Stimulated activated CD4-positive, alpha-beta T cell treated with anti-CD3 and anti-CD28 coated beads, TNF-alpha, amount 100 ng/mL, for 48 hours (primary cell): Measurements from ENCODE around the gene CACNA1C.
"Not testable (repeated sequence)": the region's sequence is repeated elsewhere in the genome, so short reads cannot be mapped to it uniquely, and the experiment has no call there.

Source experiments
- DNase-seq, 3 donors: peaks; one replicate each; pipeline ENCODE4 v3.0.0-alpha.2; 2020; ENCODE audit warnings: low read depth in 3 of 3

CACNA1C gene

DNA sequence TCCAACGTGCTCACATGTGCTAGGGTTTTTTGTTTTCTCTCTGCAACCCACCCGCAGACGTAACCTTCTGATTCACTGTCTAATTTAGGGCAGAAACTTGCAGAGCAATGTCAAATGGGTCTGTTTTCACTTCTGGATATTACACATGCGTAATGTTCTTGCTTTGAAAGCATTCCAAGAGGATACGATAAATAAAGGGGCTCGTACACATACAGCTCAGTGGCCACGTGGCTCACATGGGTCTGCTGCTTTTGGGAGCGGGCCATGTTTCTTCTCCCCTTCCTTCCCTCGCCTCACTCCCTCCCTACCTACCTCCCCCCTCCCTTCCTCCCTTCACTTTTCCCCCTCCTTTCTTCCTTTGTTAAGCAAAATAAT, 23.4 kb downstream of the CACNA1C start:
- no peak for DNase-seq

DNA sequence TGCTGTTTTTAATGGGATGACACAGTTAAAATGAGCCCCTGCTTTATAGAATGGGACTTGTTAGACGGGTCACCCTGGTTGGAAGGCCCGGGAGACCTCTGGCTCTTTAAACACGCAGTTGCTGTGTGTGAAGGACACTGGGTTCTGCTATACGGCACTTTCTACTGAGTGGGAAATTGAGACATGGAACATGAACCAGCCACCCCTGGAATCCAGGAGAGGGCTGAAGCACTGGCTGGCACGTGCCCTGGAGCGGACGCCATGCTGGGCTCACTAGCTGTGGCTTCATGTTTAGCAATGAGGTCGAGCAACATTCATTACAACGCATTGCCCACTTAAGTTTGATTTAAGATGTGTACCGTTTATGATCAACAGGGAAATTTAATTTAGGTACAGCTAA, 23.9 kb downstream of the CACNA1C start:
- DNase-seq: no peak

DNA sequence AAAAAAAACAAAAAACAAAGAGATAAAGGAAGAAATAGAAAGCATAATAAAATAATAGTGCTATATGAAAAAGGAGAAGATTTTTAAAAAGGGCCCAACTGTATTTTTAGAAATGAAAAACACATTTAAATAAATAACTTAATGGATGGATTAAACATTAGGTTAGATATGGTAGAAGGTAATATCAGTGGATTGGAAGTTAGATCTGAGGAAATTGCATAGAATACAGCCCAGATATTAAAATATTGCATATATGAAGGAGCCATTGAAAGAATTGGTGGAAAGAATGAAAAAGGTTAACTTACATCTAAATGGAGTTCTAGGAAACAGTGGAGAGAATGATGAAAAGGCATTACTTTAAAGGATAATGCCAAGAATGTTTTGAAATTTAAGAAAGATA, 27.8 kb downstream of the CACNA1C start:
- DNase-seq: no peak

DNA sequence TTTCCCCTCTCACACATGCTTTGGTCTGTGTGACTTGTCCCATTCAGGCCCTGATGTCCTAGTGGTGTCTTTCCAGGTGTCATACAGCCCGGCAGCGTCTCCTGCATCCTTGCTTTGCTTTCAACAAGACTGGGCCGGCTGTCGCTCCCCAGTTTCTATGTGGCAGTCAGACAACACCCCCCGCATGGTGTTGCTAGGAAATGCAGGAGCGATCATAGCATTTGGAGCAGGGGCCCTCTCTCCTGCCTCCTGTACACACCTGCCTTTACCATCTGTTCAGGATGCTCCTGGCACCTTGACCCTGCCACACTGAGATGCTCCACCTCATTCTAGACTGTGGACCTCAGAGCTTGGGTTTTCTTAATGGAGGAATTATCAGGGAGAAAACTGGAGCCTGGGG, 29.5 kb downstream of the CACNA1C start:
- no peak for DNase-seq

DNA sequence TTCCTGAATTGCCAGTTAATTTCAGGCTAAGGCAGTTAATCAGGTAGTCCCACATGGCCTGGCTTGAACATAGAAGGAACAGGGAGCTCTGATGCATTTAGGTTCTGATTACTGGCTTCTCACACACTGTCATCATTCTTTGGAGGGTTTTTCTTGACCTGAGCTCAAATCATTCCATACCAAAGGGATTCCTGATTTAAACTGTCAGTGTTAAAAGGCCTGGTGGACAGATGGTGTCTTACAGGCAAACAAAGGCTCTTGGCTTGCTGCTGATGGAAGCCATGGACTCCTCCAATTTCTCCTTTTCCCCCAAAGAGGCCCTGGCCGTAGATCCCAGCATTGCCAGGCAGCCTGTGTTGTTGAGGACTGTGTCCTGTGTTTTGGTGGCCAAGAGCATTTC, 30.2 kb downstream of the CACNA1C start:
- no peak for DNase-seq

DNA sequence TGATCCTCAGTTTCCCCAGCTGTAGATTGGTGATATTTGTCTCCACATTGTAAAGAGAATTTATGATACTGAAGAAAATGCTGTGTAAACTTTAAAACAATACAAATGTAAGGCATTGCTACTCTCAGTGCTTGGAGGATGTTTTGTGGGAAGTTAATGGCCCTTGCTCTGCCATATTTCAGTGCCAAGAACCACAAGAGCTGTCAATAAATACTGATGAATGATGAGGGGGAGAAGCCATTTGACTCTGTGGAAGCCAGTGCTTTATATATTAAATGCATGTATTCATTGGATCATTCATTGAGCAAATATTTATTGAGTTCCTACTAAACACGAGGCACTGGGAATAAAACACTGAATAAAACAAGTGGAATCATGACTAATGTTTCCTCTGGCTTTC, 30.8 kb downstream of the CACNA1C start:
- DNase-seq: no peak

DNA sequence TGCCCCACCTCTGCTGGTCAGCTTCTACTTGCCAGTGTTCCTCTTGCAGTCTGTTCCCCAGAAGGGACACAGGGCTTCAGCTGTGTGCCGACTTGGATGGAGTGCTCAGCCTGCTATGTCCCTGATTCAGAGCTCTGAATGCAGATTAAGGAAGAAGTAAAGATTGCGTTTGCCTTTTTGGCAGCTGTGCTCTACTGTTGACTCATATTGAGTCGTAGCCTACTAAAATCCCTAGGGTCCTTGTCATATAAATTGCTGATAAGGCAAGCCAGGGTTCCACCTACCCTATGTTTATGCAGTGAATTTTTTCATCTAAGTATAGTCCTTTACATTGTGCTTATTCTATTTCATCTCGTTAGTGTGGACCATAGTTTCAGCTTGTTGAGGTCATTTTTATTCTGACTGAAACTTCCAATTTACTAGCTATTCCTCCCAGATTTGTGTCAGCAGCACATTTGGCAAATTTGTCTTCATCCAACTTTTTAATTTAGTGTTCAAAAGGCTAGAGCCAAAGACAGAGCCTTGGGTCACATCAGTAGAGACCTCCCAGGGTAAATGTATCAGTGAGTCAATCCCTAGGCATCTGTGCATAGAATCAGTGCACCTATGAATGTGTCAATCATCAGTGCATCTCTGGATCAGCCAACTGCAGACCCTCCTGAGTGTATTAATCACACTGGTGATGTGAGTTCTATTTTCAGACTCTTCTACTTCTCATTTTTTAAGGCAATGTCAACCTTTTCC, 31.9 kb downstream of the CACNA1C start:
- no peak for DNase-seq

DNA sequence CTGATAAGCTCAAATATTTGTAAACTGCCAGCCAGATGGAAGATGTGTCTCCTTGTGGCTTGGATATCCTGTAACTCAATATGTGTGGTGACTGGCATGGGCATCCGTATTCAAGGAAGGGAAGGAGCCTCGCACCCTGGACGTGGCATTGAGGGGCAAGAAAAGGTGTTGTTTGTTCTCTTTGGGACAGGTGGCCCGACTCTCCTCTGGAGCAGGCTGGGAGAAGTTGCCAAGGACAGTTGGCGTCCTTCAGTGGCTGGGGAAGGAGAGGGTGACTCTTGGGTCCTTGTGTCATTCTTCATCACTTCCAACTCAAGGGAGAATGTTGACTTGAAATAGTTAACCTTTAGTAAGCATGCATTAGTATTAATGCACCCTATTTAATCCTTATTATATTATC, 39.6 kb downstream of the CACNA1C start:
- DNase-seq: no peak

DNA sequence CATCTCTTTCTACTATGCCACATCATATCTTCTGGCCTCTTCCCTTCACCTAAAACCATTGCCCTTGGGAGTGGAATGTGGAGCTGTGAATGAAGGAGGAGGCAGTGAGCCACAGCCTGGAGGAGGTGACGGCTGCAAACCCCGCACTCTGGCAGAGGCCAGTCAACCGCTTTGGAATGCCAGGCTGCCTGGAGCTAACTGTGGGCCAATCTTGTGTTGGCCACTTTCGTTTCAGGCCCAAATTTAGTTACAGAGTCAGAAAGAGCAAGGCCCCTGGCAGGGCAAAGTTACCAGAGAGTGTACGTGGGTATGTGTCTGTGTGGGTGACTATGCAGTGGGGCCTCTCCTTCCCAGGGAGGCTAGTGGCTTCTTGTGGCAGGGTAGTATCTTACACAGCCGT, 40.1 kb downstream of the CACNA1C start:
- DNase-seq: no peak

DNA sequence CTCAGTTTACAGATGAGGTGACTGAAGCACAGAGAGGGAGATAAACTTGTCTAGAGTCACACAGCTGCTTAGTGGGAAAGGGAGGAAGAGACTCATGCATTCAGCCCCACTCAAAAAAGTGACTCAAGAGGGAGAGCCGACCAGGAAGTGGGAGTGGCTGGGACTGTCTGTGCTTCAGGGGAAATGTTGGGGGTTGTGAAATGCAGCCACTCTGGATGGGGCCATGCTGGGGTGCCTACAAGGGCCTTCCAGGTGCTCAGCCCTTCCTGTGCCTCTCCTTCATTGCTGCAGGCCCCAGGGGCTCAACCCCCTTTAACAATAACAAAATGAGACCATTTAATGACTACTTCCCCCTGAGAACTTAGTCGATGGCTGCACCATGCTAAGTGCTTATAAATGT, 41.8 kb downstream of the CACNA1C start:
- no peak for DNase-seq

DNA sequence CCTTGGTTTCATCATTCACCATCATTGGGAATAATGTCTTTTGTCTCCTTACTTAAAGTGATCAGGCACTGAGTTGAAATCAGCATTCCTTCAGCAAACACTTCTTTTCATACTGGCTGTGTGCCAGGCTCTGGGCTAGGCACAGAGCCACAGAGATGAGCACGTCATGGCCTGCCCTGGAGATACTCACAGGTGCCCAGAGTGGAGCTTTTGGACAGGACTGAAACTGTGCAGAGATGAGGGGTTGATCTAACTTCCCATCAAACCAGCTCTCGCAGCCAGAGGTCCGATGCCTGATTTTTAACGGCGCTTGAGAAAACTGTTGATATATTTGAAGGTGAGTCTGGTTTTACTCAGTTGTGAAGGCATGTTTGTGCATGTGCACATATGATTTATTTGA, 43.1 kb downstream of the CACNA1C start:
- no peak for DNase-seq

DNA sequence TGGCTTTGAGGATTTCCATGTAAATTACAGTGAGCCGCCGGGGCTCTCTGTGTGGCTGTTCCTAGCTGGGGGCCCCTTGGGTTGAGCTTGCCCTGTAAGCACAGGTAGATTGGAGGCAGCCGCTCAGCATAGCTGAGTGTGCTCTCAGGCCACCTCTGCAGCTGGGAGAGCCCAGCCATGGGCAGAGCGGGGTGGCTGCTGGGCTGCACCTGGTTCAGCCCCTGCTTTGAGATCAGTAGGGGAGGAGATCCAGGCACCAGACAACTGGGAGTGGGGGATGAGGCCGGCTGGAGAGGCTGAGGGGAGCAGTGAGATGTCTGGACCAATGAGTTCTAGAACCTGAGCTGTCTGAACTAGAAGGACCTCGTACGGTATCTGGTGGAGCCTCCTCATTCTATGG, 44.8 kb downstream of the CACNA1C start:
- no peak for DNase-seq

DNA sequence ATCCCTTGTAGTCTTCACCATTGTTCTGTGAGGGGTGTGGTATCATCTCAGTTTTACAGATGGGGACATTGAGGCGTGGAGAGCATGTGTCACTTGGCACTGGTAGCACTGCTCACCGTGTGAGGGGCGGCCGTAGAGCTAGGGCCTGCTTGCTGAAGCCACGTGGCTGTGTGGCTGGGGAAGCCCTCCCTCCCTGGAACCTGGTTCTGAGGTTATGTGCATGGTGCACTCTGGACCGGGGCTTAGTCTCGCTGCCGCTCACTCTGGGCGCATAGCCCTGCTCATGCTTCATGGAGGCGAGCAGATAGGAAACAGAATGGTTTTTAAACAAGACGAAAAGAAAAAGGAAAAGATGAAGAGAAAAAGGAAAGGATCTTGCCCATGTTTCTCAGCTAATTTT, 46.1 kb downstream of the CACNA1C start:
- no peak for DNase-seq

DNA sequence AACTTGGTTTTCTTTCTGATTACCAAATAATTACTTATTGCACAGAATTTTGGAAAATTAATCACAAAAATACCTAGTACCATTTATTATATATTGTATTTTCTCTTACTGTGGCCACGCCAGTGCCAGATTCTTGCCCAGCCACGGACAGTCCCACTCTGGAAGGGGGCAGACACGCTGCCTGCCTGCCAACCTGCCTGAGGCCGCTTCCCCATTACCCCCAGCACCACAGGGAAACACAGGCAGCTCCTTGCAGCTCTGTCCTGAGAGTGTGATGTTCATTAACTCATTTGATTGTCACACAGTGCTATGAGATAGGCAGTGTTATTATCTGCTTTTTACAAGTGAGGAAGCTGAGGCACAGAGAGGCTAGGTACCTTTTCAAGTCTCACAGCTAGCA, 46.8 kb downstream of the CACNA1C start:
- DNase-seq: no peak

DNA sequence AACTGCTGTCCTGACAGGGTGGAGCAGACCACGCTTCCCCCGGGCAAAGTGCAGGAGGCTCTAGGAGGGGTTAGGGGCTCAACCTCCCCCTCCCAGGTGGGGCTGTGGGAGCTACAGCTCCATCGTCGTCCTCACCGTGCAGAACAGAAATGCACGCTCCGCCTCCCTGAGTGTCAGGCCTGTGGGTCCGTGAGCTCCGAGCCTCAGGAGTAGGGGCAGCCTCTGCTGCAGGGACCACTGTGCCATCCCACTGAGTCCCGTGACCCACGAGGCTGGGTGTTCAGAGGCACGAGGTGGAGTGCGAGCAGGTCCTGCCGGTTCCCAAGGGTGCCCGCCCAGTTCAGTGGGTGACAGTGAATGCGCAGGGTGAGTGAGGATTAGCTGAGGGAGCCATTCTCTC, 48.6 kb downstream of the CACNA1C start:
- no peak for DNase-seq

DNA sequence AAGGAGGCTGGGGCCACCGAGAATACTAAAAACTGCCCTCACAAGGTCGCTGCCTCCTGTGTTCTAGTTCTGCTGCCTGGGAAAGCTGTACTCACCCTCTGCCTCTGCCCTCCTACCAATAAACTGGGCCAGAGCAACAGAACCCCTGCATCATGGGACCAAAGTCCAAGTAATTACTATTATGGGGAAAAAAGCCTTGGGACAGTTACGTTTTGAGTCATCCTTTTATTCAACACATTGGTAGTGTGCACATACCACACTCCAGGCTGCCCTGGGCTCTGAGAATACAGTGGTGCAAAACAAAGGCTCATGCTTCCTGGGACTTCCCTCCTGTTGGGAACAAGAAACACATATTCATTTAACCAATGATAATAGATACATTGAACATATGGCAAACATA, 49.0 kb downstream of the CACNA1C start:
- no peak for DNase-seq

DNA sequence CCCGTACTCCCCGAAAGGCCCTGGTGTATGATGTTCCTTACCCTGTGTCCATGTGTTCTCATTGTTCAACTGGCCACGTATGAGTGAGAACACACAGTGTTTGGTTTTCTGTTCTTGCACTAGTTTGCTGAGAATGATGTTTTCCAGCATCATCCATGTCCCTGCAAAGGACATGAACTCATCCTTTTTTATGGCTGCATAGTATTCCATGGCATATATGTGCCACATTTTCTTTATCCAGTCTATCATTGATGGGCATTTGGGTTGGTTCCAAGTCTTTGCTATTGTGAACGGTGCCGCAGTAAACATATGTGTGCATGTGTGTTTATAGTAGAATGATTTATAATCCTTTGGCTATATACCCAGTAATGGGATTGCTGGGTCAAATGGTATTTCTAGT, 49.9 kb downstream of the CACNA1C start:
- not testable (repeated sequence) for DNase-seq

DNA sequence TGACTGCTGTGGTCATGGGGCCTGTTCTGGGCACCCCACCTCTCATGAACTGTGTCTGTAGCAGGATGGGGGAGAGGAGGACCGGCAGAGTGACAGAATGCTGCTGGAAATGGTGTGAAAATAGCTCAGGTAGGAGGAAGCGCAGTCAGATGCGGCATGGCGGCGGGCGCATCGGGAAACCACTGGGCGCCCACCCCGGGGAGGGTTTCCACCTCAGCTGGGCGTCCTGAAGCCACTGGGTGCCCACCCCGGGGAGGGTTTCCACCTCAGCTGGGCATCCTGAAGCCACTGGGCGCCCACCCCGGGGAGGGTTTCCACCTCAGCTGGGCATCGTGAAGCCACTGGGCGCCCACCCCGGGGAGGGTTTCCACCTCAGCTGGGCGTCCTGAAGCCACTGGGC, 52.6 kb downstream of the CACNA1C start:
- DNase-seq: not testable (repeated sequence)

DNA sequence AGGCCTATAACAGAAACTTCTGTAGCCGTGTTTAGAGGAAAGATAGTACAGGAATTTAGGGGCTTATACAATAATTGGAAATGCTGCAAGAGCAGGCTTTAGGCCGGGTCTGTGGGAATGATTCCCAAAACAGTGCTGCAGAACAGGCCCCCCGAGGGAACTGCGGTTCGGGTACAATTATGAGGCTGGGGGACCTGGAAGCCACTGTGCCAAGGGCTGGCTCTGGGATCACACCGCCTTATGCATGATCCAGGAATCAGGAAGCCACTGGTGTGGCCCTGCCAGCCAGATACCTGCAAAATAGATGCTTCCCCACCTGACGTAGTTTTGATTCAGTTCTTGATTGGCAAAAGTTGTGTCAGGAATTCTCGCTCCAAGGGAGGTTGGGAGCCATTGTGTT, 55.4 kb downstream of the CACNA1C start:
- no peak for DNase-seq

DNA sequence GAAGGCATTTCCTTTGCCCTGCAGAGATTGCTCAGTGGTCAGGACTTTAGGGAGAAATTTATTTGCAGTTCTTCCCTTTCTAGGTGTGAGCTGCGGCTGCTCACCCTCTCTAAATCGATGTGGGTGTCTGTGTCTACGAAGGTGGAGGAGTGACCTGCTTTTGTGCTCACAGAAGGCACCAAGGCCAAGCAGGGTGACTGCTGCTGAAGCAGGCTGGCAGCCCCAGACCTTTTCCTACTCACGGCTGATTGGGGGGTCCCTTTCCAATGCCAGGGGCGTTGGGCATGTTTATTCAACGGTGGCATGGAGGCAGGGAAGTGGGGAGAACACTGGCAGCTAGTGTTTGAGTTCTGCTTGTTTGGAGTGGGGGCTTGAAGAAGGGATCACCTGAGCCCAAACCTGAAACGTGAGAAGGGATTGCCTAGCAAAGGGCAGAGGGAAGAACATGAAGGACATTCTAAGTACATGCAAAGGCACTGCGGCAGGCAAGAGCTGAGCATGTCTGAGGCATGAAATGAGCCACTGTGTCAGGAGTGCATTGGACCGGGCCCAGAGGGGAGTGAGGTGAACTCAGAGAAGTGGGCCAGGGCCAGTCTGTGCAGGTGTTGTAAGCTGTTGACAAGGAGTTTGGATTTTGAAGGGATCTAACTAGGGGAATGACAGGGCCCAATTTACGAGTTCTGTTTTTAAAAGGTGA, 56.3 kb downstream of the CACNA1C start:
- no peak for DNase-seq

DNA sequence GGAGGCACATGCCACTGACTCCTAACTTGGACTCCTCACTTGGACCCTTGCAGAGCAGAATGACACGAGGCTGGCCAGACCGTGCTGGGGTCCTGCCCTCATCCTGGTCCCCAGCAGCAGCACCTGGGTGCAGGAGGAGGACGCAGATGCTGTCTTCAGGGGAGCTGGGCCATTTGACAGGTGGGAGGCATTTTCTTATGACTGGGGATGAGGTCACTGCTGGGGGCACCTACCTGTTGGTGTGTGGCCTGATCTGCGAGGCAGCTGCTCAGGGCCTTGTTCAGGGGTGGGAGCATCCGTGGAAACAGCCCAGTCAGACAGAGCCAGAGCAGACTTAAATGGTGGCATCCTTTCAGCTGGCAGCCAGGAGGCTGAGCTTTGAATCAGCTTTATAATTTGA, 57.3 kb downstream of the CACNA1C start:
- DNase-seq: no peak

DNA sequence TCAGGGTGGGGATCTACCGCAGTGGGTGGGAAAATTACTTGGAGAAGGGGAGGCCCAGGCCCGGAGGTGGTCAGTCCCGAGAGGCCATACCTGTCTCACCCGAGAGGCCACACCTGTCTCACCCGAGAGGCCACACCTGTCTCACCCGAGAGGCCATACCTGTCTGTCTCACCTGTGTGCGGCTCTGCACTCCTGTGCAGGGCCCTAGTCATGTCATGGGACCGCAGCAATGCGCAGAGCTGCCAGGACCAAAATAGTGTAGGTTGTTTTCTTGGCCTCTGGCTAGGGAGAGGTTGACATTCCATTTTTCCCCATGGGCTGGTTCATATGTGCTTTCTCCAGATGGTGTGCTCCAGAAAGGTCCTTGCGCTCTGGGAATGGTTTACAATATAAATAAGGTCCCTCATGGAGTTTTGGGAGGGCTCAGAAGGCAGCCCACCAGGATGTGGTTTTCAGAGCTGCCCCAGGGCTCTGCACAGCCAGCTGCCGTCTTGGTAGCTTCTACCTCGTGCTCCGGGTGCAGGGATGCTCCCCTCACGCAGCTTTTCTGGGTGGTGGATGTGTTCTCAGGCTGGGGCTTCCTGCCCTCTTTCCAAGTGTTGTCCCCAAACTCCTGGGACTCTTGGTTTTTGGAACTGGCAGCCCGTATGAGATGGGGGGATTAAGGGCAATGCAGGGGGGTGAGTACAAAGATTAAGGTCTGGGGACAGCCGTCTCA, 58.2 kb downstream of the CACNA1C start:
- no peak for DNase-seq

DNA sequence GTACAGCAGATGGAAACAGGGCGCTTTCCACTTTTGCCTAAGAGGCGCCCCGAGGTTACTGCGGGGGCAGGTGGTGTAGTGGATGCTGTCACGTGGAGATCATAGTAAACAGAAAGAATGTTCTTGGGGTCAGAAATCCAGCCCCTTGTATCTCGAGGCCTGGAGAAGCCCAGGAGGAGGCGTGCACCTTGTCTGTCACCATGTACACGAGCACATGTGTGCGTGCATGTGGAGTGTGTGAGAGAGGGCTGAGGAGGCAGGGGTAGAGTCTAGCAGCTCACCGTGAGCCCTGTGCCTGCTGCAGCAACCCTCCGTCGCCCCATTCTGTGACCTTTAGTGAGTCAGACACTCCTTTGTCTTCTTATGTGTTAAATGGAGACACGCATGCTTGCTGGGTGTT, 59.0 kb downstream of the CACNA1C start:
- DNase-seq: no peak
